ENCODE results near the gene CDC14A.

Gene CDC14A

DNA sequence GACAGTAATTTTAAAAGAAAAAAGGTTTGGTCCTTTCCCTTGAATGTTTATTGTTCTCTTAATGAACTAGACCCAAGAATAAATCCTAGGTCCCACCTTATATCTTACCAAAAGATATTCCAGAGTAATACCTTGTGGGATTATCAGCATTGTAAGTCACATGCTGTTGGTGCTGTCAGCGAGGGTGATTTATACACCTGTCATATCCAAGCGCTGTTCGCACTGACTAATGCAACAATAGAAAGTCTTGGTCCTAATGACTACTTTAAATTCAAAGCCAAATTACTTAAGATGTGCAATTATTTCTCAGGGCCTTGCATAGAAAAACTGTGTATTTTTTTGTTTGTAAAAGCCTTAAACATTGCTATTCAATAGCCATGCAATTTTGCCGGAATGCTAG, 192.5 kb downstream of the CDC14A start:
- Mint-ChIP-seq H3K27ac (no peak overlapping the region), H3K36me3 (no peaks in the 10 kb centered on the region), H3K4me1 (ENCODE audit: low read depth) (no peaks in the 10 kb centered on the region), H3K4me3 (no peak overlapping the region), H3K27me3 (peaks cover 12% of the 10 kb centered on the region), H3K9me3 (ENCODE audit: low read depth) (no peaks in the 10 kb centered on the region)

DNA sequence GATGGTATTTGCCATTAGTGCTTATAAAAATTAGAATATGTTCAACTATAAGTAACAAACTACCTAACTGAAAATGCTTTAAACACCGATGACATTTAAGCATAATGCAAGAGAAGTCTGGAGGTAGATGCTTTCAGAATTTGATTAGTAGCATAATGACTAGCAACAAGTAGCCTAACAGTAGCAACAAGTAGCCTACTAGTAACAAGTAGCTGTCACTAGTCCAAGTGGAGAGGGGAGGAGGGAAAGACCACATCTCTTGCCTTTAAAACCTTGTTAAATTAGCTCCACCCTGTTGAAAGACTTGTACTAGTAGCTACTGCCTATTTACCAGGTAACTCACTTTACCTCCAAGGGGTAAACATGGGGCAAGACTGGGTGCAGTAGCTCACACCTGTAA, 193.5 kb downstream of the CDC14A start:
- Mint-ChIP-seq H3K4me1 (ENCODE audit: low read depth) (no peaks in the 10 kb centered on the region), H3K9me3 (ENCODE audit: low read depth) (peaks cover 3% of the 10 kb centered on the region), H3K27ac (no peak overlapping the region), H3K27me3 (peaks cover 13% of the 10 kb centered on the region), H3K4me3 (no peak overlapping the region), H3K36me3 (peaks cover 3% of the 10 kb centered on the region)

DNA sequence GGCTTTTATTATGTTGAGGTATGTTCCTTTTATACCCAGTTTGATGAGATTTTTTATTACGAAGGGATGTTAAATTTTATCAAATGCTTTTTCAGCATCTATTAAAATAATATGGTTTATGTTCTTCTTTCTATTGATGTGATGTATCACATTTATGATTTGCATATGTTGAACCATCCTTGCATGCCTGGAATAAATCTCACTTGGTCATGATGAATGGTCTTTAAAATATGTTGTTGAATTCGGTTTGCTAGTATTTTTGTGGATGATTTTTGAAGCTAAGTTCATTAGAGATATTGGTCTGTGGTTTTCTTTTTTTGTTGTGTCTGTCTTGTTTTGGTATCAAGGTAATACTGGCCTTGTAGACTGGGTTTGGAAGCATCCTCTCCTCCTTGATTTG, 199.7 kb downstream of the CDC14A start:
- peaks cover 7% of the 10 kb centered on the region for H3K27me3 Mint-ChIP-seq
- peaks cover 15% of the 10 kb centered on the region for H3K36me3 Mint-ChIP-seq
- peaks cover 39% of the 10 kb centered on the region for H3K9me3 Mint-ChIP-seq (ENCODE audit: low read depth)
- H3K4me1 Mint-ChIP-seq (ENCODE audit: low read depth) = no peaks in the 10 kb centered on the region
- H3K4me3 Mint-ChIP-seq = no peak overlapping the region
- no peak overlapping the region for H3K27ac Mint-ChIP-seq

DNA sequence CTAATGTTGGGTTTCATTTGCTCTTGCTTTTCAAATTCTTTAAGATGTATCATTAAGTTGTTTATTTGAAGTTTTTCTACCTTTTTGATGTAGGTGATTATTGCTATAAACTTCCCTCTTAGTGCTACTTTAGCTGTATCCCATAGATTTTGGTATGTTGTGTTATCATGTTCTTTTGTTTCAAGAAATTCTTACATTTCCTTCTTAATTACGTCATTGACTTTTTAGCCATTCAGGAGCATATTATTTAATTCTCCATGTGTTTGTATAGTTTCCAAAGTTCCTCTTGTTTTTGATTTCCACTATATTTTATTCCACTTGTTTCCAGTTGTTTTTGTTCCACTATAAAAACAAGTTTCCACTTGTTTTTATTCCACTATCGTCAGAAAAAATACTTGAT, 200.6 kb downstream of the CDC14A start:
- peaks cover 7% of the 10 kb centered on the region for H3K27me3 Mint-ChIP-seq
- H3K4me3 Mint-ChIP-seq = no peak overlapping the region
- H3K36me3 Mint-ChIP-seq = peaks cover 15% of the 10 kb centered on the region
- H3K27ac Mint-ChIP-seq = no peak overlapping the region
- no peaks in the 10 kb centered on the region for H3K4me1 Mint-ChIP-seq (ENCODE audit: low read depth)
- H3K9me3 Mint-ChIP-seq (ENCODE audit: low read depth) = peaks cover 42% of the 10 kb centered on the region

DNA sequence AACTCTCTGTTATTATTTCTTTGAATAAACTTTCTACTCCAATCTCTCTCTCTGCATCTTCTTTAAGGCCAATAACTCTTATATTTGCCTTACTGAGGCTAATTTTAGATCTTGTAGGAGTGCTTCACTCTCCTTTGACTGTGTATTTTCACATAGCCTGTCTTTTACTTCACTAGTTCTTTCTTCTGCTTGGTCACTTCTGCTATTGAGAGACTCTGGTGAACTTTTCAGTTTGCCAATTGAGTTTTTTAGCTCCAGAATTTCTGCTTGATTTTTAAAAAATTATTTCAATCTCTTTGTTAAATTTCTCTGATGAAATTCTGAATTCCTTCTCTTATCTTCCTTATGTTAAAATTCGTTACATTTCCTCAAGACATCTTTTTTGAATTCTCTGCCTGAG, 203.9 kb downstream of the CDC14A start:
- Mint-ChIP-seq H3K4me3 (no peak overlapping the region), H3K9me3 (ENCODE audit: low read depth) (peaks cover 43% of the 10 kb centered on the region), H3K4me1 (ENCODE audit: low read depth) (no peaks in the 10 kb centered on the region), H3K27ac (no peak overlapping the region), H3K27me3 (peaks cover 4% of the 10 kb centered on the region), H3K36me3 (peaks cover 13% of the 10 kb centered on the region)

DNA sequence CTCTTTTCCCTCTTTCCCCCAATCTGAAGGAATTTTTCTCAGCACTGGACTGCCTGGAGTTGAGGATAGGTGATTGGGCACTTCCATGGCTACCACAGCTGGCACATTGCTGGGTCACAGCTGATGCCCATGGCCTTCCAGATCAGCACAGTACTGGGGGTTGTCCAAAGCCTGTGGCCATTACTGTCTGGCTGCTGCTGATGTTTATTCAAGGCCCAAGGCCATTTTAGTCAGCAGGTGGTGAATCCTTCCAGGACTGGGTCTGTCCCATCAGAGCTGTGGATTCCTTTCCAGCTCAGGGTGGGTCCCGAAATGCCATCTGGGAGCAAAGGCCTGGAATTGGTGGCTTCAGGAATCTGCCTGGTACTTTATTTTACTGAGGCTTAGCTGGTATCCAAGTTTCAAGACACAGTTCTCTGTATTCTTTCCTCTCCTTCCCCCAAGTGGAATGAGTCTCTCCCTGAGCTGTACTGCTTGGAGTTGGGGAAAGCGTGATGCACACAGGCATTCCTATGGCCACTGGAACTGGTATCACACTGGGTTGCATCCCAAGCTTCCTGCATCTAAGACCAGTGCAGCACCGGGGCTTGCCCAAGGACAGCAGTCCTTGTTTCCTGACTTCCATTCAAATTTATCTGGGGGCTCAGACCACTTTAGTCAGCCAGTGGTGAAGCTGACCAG, 204.8 kb downstream of the CDC14A start:
- Mint-ChIP-seq H3K27ac (no peak overlapping the region), H3K36me3 (peaks cover 13% of the 10 kb centered on the region), H3K4me3 (no peak overlapping the region), H3K9me3 (ENCODE audit: low read depth) (peaks cover 36% of the 10 kb centered on the region), H3K4me1 (ENCODE audit: low read depth) (no peaks in the 10 kb centered on the region), H3K27me3 (peaks cover 4% of the 10 kb centered on the region)

DNA sequence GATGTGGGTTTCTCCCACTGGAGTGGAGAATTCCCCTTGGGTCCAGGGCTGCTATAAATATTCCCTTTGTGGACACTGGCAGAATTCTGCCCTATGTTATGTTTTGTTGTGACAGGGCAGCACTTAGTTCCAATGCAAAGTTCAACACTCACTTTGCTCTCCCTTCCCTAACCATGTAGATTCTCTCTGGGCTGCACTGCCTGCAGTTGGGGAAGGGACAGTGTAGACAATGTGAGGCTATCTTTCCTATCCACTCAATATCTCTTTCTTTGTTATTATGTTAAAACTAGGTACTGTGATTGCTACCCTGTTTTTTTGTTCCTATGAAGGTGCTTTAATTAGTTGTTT, 205.3 kb downstream of the CDC14A start:
- Mint-ChIP-seq H3K27ac (no peak overlapping the region), H3K36me3 (peaks cover 13% of the 10 kb centered on the region), H3K9me3 (ENCODE audit: low read depth) (peaks cover 31% of the 10 kb centered on the region), H3K4me1 (ENCODE audit: low read depth) (no peaks in the 10 kb centered on the region), H3K27me3 (peaks cover 4% of the 10 kb centered on the region), H3K4me3 (no peak overlapping the region)

DNA sequence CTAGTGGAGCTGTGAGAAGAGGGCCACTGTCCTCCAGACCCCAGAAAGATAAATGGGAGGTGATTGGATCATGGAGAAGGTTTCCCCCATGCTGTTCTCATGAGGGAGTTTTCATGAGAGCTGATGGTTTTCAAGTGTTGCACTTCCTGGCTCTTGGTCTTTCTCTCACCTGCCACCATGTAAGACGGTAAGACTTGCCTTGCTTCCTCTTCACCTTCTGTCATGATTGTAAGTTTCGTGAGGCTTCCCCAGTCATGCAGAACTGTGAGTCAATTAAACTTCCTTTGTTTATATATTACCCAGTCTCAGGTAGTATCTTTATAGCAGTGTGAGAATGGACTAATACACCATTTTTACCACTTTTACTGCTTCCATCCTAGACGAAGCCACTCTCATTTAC, 213.2 kb downstream of the CDC14A start:
- no peaks in the 10 kb centered on the region for H3K4me1 Mint-ChIP-seq (ENCODE audit: low read depth)
- H3K4me3 Mint-ChIP-seq = no peak overlapping the region
- peaks cover 3% of the 10 kb centered on the region for H3K27me3 Mint-ChIP-seq
- no peak overlapping the region for H3K27ac Mint-ChIP-seq
- H3K36me3 Mint-ChIP-seq = no peaks in the 10 kb centered on the region
- H3K9me3 Mint-ChIP-seq (ENCODE audit: low read depth) = peaks cover under 1% of the 10 kb centered on the region

DNA sequence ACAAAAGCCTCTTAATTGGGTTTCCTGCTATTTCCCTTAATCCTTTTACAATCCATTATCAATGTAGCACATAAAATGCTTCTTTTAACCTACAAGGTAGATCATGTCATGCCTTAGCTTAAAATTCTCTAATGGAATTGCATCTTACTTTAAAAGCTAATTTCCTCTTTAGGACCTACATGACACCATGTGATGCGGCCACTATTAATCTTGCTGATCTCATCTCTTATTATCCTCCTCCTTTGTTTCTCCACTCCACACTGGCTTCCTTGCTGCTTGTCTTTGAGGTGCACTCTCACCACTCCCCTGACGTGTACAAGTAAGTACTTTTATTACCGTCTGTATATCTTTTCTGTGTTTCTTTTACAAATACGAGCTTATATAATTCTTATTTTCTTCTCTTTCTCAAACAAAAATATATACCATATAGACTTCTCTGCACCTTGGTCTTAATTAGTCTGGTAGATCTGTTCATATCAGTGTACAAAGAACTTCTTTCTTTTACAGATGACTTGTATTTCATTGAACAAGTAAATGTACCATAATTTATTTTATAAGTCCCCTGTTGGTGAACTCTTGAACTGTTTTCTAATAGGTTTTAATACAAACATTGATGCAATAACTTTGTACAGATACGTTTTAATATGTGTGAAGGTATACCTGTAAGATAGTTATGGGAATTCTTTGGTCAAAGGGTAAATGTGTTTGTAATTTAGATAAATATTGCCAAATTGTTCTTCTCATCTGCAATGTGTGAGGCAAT, 213.8 kb downstream of the CDC14A start:
- Mint-ChIP-seq H3K36me3 (no peaks in the 10 kb centered on the region), H3K4me1 (ENCODE audit: low read depth) (no peaks in the 10 kb centered on the region), H3K4me3 (no peak overlapping the region), H3K27ac (no peak overlapping the region), H3K9me3 (ENCODE audit: low read depth) (peaks cover 5% of the 10 kb centered on the region), H3K27me3 (peaks cover 3% of the 10 kb centered on the region)

DNA sequence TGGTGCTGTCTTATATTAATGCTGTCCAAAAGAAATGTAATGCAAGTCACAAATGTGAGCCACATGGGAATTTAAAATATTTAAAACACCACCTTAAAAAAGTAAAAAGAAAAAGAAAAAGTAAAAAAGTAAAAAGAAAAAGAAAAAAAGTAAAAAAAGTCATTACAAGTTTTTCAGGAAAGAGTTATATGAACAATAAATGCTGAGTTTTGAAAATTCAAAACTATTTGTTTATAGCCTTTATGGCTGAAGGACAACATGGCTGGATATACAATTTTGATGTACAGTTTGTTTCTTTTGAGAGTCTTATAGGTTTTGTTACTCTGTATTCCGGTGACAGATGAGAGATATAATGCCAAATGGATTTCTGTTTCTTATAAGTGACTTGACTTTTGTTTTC, 214.8 kb downstream of the CDC14A start:
- peaks cover 11% of the 10 kb centered on the region for H3K9me3 Mint-ChIP-seq (ENCODE audit: low read depth)
- no peak overlapping the region for H3K27ac Mint-ChIP-seq
- no peaks in the 10 kb centered on the region for H3K4me1 Mint-ChIP-seq (ENCODE audit: low read depth)
- peaks cover 5% of the 10 kb centered on the region for H3K27me3 Mint-ChIP-seq
- H3K4me3 Mint-ChIP-seq = no peak overlapping the region
- peaks cover 2% of the 10 kb centered on the region for H3K36me3 Mint-ChIP-seq
